IPS DF 6.9 (cell line): Measurements from ENCODE around the gene PDE4A.

Experiments used
- DNase-seq: peaks from one replicate; pipeline ENCODE4 v3.0.0-alpha.2; 2013; ENCODE audit warnings: low read depth, low spot score
- H3K27ac ChIP-seq: one replicate; pipeline ENCODE4 v1.5.1; 2013; ENCODE audit warnings: low read length, control low read depth
- H3K27me3 ChIP-seq: 2 replicates; pipeline ENCODE4 v1.6.1; 2013; ENCODE audit warnings: mild to moderate bottlenecking, low read length; ENCODE audit not compliant: control insufficient read depth, insufficient read depth
- H3K36me3 ChIP-seq: 2 replicates; pipeline ENCODE4 v1.6.1; 2013; ENCODE audit warnings: low read length; ENCODE audit not compliant: control insufficient read depth, insufficient read depth
- H3K4me1 ChIP-seq: 2 replicates; pipeline ENCODE4 v1.6.1; 2013; ENCODE audit warnings: low read length; ENCODE audit not compliant: control insufficient read depth, insufficient read depth
- H3K4me3 ChIP-seq: 2 replicates; pipeline ENCODE4 v1.5.1; 2013; ENCODE audit warnings: mild to moderate bottlenecking, low read length
- H3K9me3 ChIP-seq: 2 replicates; pipeline ENCODE4 v1.6.1; 2013; ENCODE audit warnings: low read length, inconsistent platforms; ENCODE audit not compliant: control insufficient read depth, insufficient read depth
- WGBS: extraction: QIAGEN DNeasy Blood & Tissue Kit; methylation state at CpG from one replicate; pipeline ENCODE4 v1.1.7; 2013; ENCODE audit warnings: mixed read lengths, missing lambda C conversion rate; ENCODE audit not compliant: insufficient read length, insufficient coverage; 5-methylcytosine and 5-hydroxymethylcytosine counted together

The PDE4A gene

GRCh38 chr19:10417541-10418234 is 2.6 kb upstream of the PDE4A start:
- H3K27me3 ChIP-seq = peaks cover 26% of the 10 kb centered on the region

GRCh38 chr19:10418235-10418484 is 2.2 kb upstream of the PDE4A start:
- Histone ChIP-seq H3K4me1 (peaks cover 11% of the 10 kb centered on the region), H3K9me3 (no peaks in the 10 kb centered on the region), H3K27me3 (peaks cover 29% of the 10 kb centered on the region), H3K36me3 (no peaks in the 10 kb centered on the region), H3K27ac (no peak overlapping the region), H3K4me3 (no peak overlapping the region)
- DNase-seq = no peak
- no CpG with 5 or more reads among the region's 3 CpGs for WGBS

More at GRCh38 chr19:10417541-10418234, 2.6 kb upstream of the PDE4A start:
- Histone ChIP-seq H3K4me1 (peaks cover 11% of the 10 kb centered on the region), H3K4me3 (no peak overlapping the region; the same call in 1 of the 2 replicates), H3K9me3 (no peaks in the 10 kb centered on the region), H3K36me3 (no peaks in the 10 kb centered on the region), H3K27ac (no peak overlapping the region)
- whole genome bisulfite sequencing = no CpG with 5 or more reads among the region's 30 CpGs
- no peak for DNase-seq

GRCh38 chr19:10418485-10419199 is 1.7 kb upstream of the PDE4A start:
- peaks cover 11% of the 10 kb centered on the region for H3K4me1 ChIP-seq
- peak overlapping the region; percentile 56; the same call in 1 of the 2 replicates for H3K4me3 ChIP-seq
- peaks cover 33% of the 10 kb centered on the region for H3K27me3 ChIP-seq
- DNase-seq = no peak
- H3K36me3 ChIP-seq = no peaks in the 10 kb centered on the region
- WGBS = no CpG with 5 or more reads among the region's 32 CpGs
- no peaks in the 10 kb centered on the region for H3K9me3 ChIP-seq
- H3K27ac ChIP-seq = no peak overlapping the region

GRCh38 chr19:10419200-10419645 is 1.1 kb upstream of the PDE4A start:
- peaks cover 37% of the 10 kb centered on the region for H3K27me3 ChIP-seq
- WGBS = no CpG with 5 or more reads among the region's 40 CpGs
- no peak for DNase-seq
- no peak overlapping the region for H3K27ac ChIP-seq
- H3K9me3 ChIP-seq = no peaks in the 10 kb centered on the region
- H3K4me1 ChIP-seq = peaks cover 11% of the 10 kb centered on the region
- H3K36me3 ChIP-seq = no peaks in the 10 kb centered on the region
- H3K4me3 ChIP-seq = peak overlapping the region; percentile 56; the same call in 1 of the 2 replicates

GRCh38 chr19:10419646-10420443 is 493 bp upstream of the PDE4A start:
- no peaks in the 10 kb centered on the region for H3K9me3 ChIP-seq
- WGBS = no CpG with 5 or more reads among the region's 61 CpGs
- H3K4me3 ChIP-seq = peak overlapping the region; percentile 56; the same call in 1 of the 2 replicates
- no peak overlapping the region for H3K27ac ChIP-seq
- DNase-seq = no peak
- H3K27me3 ChIP-seq = peaks cover 39% of the 10 kb centered on the region
- no peaks in the 10 kb centered on the region for H3K36me3 ChIP-seq
- peaks cover 11% of the 10 kb centered on the region for H3K4me1 ChIP-seq

- Histone ChIP-seq H3K27me3 (peaks cover 48% of the 10 kb centered on the region), H3K27ac (no peak overlapping the region), H3K4me3 (no peak overlapping the region; the same call in 1 of the 2 replicates), H3K4me1 (peaks cover 11% of the 10 kb centered on the region), H3K9me3 (no peaks in the 10 kb centered on the region), H3K36me3 (no peaks in the 10 kb centered on the region)
- DNase-seq = no peak
- WGBS = no CpG with 5 or more reads among the region's 17 CpGs
Measured at GRCh38 chr19:10421240-10422045, 1.1 kb downstream of the PDE4A start.

GRCh38 chr19:10422046-10422461 is 1.7 kb downstream of the PDE4A start:
- Histone ChIP-seq H3K27ac (no peak overlapping the region), H3K4me1 (peaks cover 11% of the 10 kb centered on the region), H3K4me3 (no peak overlapping the region), H3K27me3 (peaks cover 48% of the 10 kb centered on the region), H3K9me3 (no peaks in the 10 kb centered on the region), H3K36me3 (no peaks in the 10 kb centered on the region)
- DNase-seq = no peak
- no CpG with 5 or more reads among the region's 4 CpGs for WGBS

GRCh38 chr19:10422846-10423245 is 2.5 kb downstream of the PDE4A start:
- H3K9me3 ChIP-seq = no peaks in the 10 kb centered on the region
- H3K4me1 ChIP-seq = peaks cover 6% of the 10 kb centered on the region
- DNase-seq = no peak
- H3K27ac ChIP-seq = no peak overlapping the region
- H3K4me3 ChIP-seq = no peak overlapping the region
- peaks cover 51% of the 10 kb centered on the region for H3K27me3 ChIP-seq
- whole genome bisulfite sequencing = no CpG with 5 or more reads among the region's 3 CpGs
- H3K36me3 ChIP-seq = no peaks in the 10 kb centered on the region

GRCh38 chr19:10424011-10424637 is 3.8 kb downstream of the PDE4A start:
- DNase-seq = no peak
- no peak overlapping the region for H3K27ac ChIP-seq
- peak overlapping the region; percentile 18; the same call in 1 of the 2 replicates for H3K4me3 ChIP-seq
- WGBS = no CpG with 5 or more reads among the region's 38 CpGs
- H3K9me3 ChIP-seq = no peaks in the 10 kb centered on the region
- peaks cover 47% of the 10 kb centered on the region for H3K27me3 ChIP-seq
- H3K4me1 ChIP-seq = peaks cover 5% of the 10 kb centered on the region; the same call in 1 of the 2 replicates
- H3K36me3 ChIP-seq = no peaks in the 10 kb centered on the region
